HCT116 (cell line): Measurements from ENCODE around the gene NUMB. TPM values are rescaled to one million over a fixed set of nuclear protein-coding genes. Genes with fewer than 3 reads are reported as not detected.
"Not testable (repeated sequence)": the region's sequence is repeated elsewhere in the genome, so short reads cannot be mapped to it uniquely, and the experiment has no call there.

Experiments
- ATAC-seq: fragments of 200-7000 bp; cut with Tn5 transposase; 2 replicates; pipeline ENCODE4 v1.9.1; 2020; ENCODE audit warnings: mild to moderate bottlenecking, moderate library complexity
- BruUV-seq: library from RNA; stranded (reverse); fragments of 400-500 nt; replicated peaks from 2 replicates; lab custom pipeline; 2021; lab: Mats Ljungman, UMichigan
- CTCF ChIA-PET: fragments of 300-600 bp; sonication (Branson Sonifier 250); formaldehyde crosslinking; loops from one replicate; lab custom pipeline; 2021; ENCODE audit warnings: antibody characterized with exemption; lab: Charles Lee
- POLR2A ChIA-PET: fragments of 300-600, 350-600 bp; sonication (Branson Sonifier 250); formaldehyde crosslinking; loops from one replicate; lab custom pipeline; 2021; ENCODE audit warnings: antibody characterized with exemption; lab: Charles Lee
- RAD21 ChIA-PET, 2 experiments: fragments of 300-600 bp; sonication (Branson Sonifier 250); formaldehyde crosslinking; loops; one replicate each; lab custom pipeline; 2023; ENCODE audit warnings: low total read pairs in 2 of 2; ENCODE audit not compliant: uncharacterized antibody in 2 of 2, unreplicated experiment in 2 of 2, low non-redundant PET in 1 of 2; lab: Charles Lee
- DNase-seq: peaks from one replicate; pipeline ENCODE4 v3.0.0-alpha.2; 2010; ENCODE audit warnings: low read depth, low spot score
- H2AFZ ChIP-seq: fragments of 200-600 bp; shearing (Covaris generic), sonication (generic); 2 replicates; pipeline ENCODE4 v1.6.1; 2017; ENCODE audit warnings: low read depth, mixed run types, mixed read lengths, antibody characterized with exemption, low read length; ENCODE audit not compliant: poor library complexity, severe bottlenecking
- H3K27ac ChIP-seq: 2 replicates; pipeline ENCODE4 v1.5.1; 2012; ENCODE audit warnings: low read depth, low read length
- H3K27me3 ChIP-seq: fragments of 200-600 bp; sonication (generic); 2 replicates; pipeline ENCODE4 v1.6.1; 2016; ENCODE audit warnings: mixed run types, low read length, mixed read lengths; ENCODE audit not compliant: insufficient read depth
- H3K36me3 ChIP-seq, 2 experiments: fragments of 200-500 bp in 1 of 2; fragments of 200-600 bp in 1 of 2; sonication (Bioruptor generic) in 1 of 2; sonication (generic) in 1 of 2; 2 replicates each; pipeline versions ENCODE4 v1.5.1 to v1.6.1; 2014 to 2016; ENCODE audit warnings: low read length in 2 of 2, inconsistent platforms in 1 of 2, mixed read lengths in 1 of 2, mixed run types in 1 of 2; ENCODE audit not compliant: insufficient read depth in 2 of 2, control insufficient read depth in 1 of 2
- H3K4me1 ChIP-seq, 2 experiments: fragments of 200-600 bp in 1 of 2; sonication (generic) in 1 of 2; 2 replicates each; pipeline versions ENCODE4 v1.5.1 to v1.6.1; 2012 to 2017; ENCODE audit warnings: low read length in 2 of 2, inconsistent platforms in 1 of 2, mild to moderate bottlenecking in 1 of 2, mixed read lengths in 1 of 2, mixed run types in 1 of 2, moderate library complexity in 1 of 2; ENCODE audit not compliant: insufficient read depth in 2 of 2, control insufficient read depth in 1 of 2
- H3K4me2 ChIP-seq: fragments of 200-600 bp; sonication (generic); 2 replicates; pipeline ENCODE4 v1.6.1; 2017; ENCODE audit warnings: mixed run types, low read length, mixed read lengths
- H3K4me3 ChIP-seq, 2 experiments: fragments of 200-600 bp in 1 of 2; sonication (generic) in 1 of 2; replicated peaks in 1 of 2; 2 replicates each; pipeline ENCODE4 v1.5.1; 2011 to 2016; ENCODE audit warnings: low read length in 2 of 2, control low read depth in 1 of 2, low read depth in 1 of 2, mild to moderate bottlenecking in 1 of 2, mixed read lengths in 1 of 2, mixed run types in 1 of 2
- H3K79me2 ChIP-seq: fragments of 200-600 bp; sonication (generic); 2 replicates; pipeline ENCODE4 v1.6.1; 2017; ENCODE audit warnings: mild to moderate bottlenecking, mixed run types, low read length, moderate library complexity, mixed read lengths; ENCODE audit not compliant: insufficient read depth
- H3K9ac ChIP-seq: fragments of 200-600 bp; sonication (generic); 2 replicates; pipeline ENCODE4 v1.6.1; 2016; ENCODE audit warnings: low read length, mixed read lengths
- H3K9me2 ChIP-seq: fragments of 200-600 bp; sonication (generic), shearing (Covaris generic); 2 replicates; pipeline ENCODE4 v1.6.1; 2017; ENCODE audit warnings: mixed run types, mild to moderate bottlenecking, moderate library complexity; ENCODE audit not compliant: insufficient read depth
- H3K9me3 ChIP-seq, 2 experiments: fragments of 200-500 bp in 1 of 2; fragments of 200-600 bp in 1 of 2; sonication (Bioruptor generic) in 1 of 2; sonication (generic) in 1 of 2; 2 replicates each; pipeline ENCODE4 v1.6.1; 2014 to 2017; ENCODE audit warnings: low read length in 2 of 2, mixed read lengths in 2 of 2, inconsistent platforms in 1 of 2, low read depth in 1 of 2, mild to moderate bottlenecking in 1 of 2, mixed run types in 1 of 2, moderate library complexity in 1 of 2; ENCODE audit not compliant: control insufficient read depth in 1 of 2, insufficient read depth in 1 of 2
- H4K20me1 ChIP-seq: fragments of 200-600 bp; sonication (generic), shearing (Covaris generic); 2 replicates; pipeline ENCODE4 v1.6.1; 2017; ENCODE audit warnings: mixed run types, mild to moderate bottlenecking, moderate library complexity; ENCODE audit not compliant: insufficient read depth
- ATF3 ChIP-seq: IDR thresholded peaks from 2 replicates; pipeline ENCODE4 v1.6.1; 2012
- CEBPB ChIP-seq: IDR thresholded peaks from 2 replicates; pipeline ENCODE4 v1.6.1; 2012; ENCODE audit warnings: low read depth
- ELF1 ChIP-seq: IDR thresholded peaks from 2 replicates; pipeline ENCODE4 v1.6.1; 2012; ENCODE audit warnings: low read depth, borderline replicate concordance
- EZH2 ChIP-seq: fragments of 200-600 bp; sonication (generic); IDR thresholded peaks from 2 replicates; pipeline ENCODE4 v1.6.1; 2017; ENCODE audit warnings: antibody characterized with exemption, mixed run types
- EZH2phosphoT487 ChIP-seq: fragments of 200-600 bp; IDR thresholded peaks from 2 replicates; pipeline ENCODE4 v1.6.1; 2018; ENCODE audit warnings: antibody characterized with exemption, borderline replicate concordance
- POLR2AphosphoS5 ChIP-seq: IDR thresholded peaks from 2 replicates; pipeline ENCODE4 v1.6.1; 2011; ENCODE audit warnings: mild to moderate bottlenecking, low read depth, low read length, moderate library complexity
- SRF ChIP-seq: IDR thresholded peaks from 2 replicates; pipeline ENCODE4 v1.6.1; 2012; ENCODE audit warnings: low read depth
- TCF7L2 ChIP-seq: IDR thresholded peaks from 2 replicates; pipeline ENCODE4 v1.7.0; 2011; ENCODE audit warnings: borderline replicate concordance, inconsistent platforms; ENCODE audit not compliant: insufficient read depth, insufficient read length; ENCODE audit errors: extremely low read depth
- ZBTB33 ChIP-seq: IDR thresholded peaks from 2 replicates; pipeline ENCODE4 v1.6.1; 2011; ENCODE audit warnings: mild to moderate bottlenecking, low read length, moderate library complexity; ENCODE audit not compliant: insufficient replicate concordance; ENCODE audit errors: extremely low read depth
- ZFX ChIP-seq: fragments of 450-650 bp; IDR thresholded peaks from 2 replicates; pipeline ENCODE4 v1.6.1; 2017
- ZNF274 ChIP-seq: fragments of 200-500 bp; sonication (Bioruptor generic); IDR thresholded peaks from 2 replicates; pipeline ENCODE4 v1.6.1; 2014; ENCODE audit warnings: mild to moderate bottlenecking, low read depth, low read length, inconsistent platforms
- intact Hi-C: fragments of 100-400 bp; cut with micrococcal nuclease; formaldehyde crosslinking; loops from 2 replicates; pipeline ENCODE4 v1.10.0; 2022
- total RNA-seq: library from RNA; stranded (reverse); gene quantifications from one replicate; pipeline ENCODE4 v1.2.1, GENCODE V29; 2021; ENCODE audit not compliant: unreplicated experiment

Gene NUMB
- total RNA-seq, 1 experiment from 2014 or later, result 43.0 TPM

GRCh38 chr14:73424453-73424852, 33.9 kb downstream of the NUMB start:
- Histone ChIP-seq H3K79me2 (peaks cover 9% of the 10 kb centered on the region), H3K4me2 (no peak overlapping the region), H3K27ac (no peak overlapping the region), H3K27me3 (no peaks in the 10 kb centered on the region), H3K4me3 (no peak overlapping the region), H4K20me1 (no peaks in the 10 kb centered on the region), H3K9me3 (no peaks in the 10 kb centered on the region), H3K9me2 (no peaks in the 10 kb centered on the region), H3K4me1 (no peaks in the 10 kb centered on the region), H3K9ac (no peak overlapping the region), H3K36me3 (no peaks in the 10 kb centered on the region), H2AFZ (no peak overlapping the region)
- ATAC-seq (no peak), DNase-seq (no peak)
- CTCF ChIA-PET, result no interaction called here
- POLR2A ChIA-PET, result no interaction called here
- RAD21 ChIA-PET, result no interaction called here
- intact Hi-C loops, result no loop called here
- TF ChIP-seq ZNF274 (no peak), EZH2phosphoT487 (no peak), EZH2 (no peak), CEBPB (no peak), POLR2AphosphoS5 (no peak), ZBTB33 (no peak), SRF (no peak), TCF7L2 (no peak), ZFX (no peak), ELF1 (no peak), ATF3 (no peak)
- no TSS peak for BruUV-seq

- H3K27me3 ChIP-seq, H3K4me1 ChIP-seq, H3K9me3 ChIP-seq, H3K9ac ChIP-seq, H3K4me3 ChIP-seq, RAD21 ChIA-PET, H4K20me1 ChIP-seq, ATAC-seq, H3K4me2 ChIP-seq, H2AFZ ChIP-seq, POLR2A ChIA-PET, H3K27ac ChIP-seq, H3K36me3 ChIP-seq, intact Hi-C loops, BruUV-seq, H3K9me2 ChIP-seq, DNase-seq, CTCF ChIA-PET: not testable (repeated sequence)
- peaks cover 10% of the 10 kb centered on the region for H3K79me2 ChIP-seq
These were observed 35.3 kb downstream of the NUMB start for GRCh38 chr14:73423092-73423491.
